Erythroblast (primary cell): ENCODE results near the gene EEIG2.

Experiments
- GATA1 ChIP-seq: IDR thresholded peaks from 2 replicates; pipeline ENCODE4 v1.6.1; 2011; ENCODE audit warnings: low read depth, mild to moderate bottlenecking, control low read depth, low read length, moderate library complexity
- POLR2A ChIP-seq: IDR thresholded peaks from 2 replicates; pipeline ENCODE4 v1.6.1; 2011; ENCODE audit warnings: mild to moderate bottlenecking, low read length

DNA sequence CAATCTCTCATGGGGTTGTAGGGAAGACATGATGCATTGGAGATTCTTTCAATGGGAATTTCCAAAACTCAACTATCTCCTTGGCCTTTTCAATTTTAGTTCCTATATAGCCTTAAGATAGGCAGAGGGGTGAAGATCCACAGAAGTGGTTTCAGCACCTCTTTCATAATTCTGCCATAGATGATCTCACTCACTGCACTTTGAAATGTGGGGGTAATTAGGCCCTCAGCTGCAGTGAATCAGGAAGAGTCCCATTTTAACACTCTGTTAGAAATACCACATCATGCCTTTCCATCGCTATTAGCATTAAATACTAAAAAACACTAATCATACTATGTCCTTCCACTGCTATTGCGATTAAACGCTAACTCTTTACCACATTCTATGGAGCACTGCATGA, 25.1 kb upstream of the EEIG2 start:
- TF ChIP-seq POLR2A = no peak
- no peak for TF ChIP-seq GATA1
